Stimulated activated naive CD8-positive, alpha-beta T cell treated with anti-CD3 and anti-CD28 coated beads, Interleukin-15, amount 100 ng/mL, for 72 hours (primary cell): ENCODE measurements around the gene EDIL3.
"Not testable (repeated sequence)": the region's sequence is repeated elsewhere in the genome, so short reads cannot be mapped to it uniquely, and the experiment has no call there.

ENCODE experiments used
- ATAC-seq: fragments of 150-1000 bp; cut with Tn5 transposase; 2 replicates; pipeline ENCODE4 v1.10.0; 2021; ENCODE audit warnings: mild to moderate bottlenecking, moderate library complexity
- DNase-seq, 2 donors: peaks; one replicate each; pipeline ENCODE4 v3.0.0; 2021 to 2022
- H3K27ac Mint-ChIP-seq, 2 donors: one replicate each; pipeline ENCODE4 v1.8.0; 2022; ENCODE audit warnings: mild to moderate bottlenecking in 2 of 2, mixed read lengths in 2 of 2, moderate library complexity in 2 of 2
- H3K27me3 Mint-ChIP-seq: one replicate; pipeline ENCODE4 v1.8.0; 2022; ENCODE audit warnings: mixed read lengths
- H3K4me1 Mint-ChIP-seq: one replicate; pipeline ENCODE4 v1.8.0; 2022; ENCODE audit warnings: mild to moderate bottlenecking, mixed read lengths
- H3K4me3 Mint-ChIP-seq, 2 donors: one replicate each; pipeline ENCODE4 v1.8.0; 2022; ENCODE audit warnings: mild to moderate bottlenecking in 2 of 2, mixed read lengths in 2 of 2, moderate library complexity in 1 of 2
- H3K9me3 Mint-ChIP-seq, 2 donors: one replicate each; pipeline ENCODE4 v1.8.0; 2022; ENCODE audit warnings: mixed read lengths in 2 of 2

The EDIL3 gene

GRCh38 chr5:84354101-84354500, 30.6 kb downstream of the EDIL3 start:
- Mint-ChIP-seq H3K27ac (no peak overlapping the region), H3K4me1 (no peaks in the 10 kb centered on the region), H3K9me3 (no peaks in the 10 kb centered on the region), H3K27me3 (no peaks in the 10 kb centered on the region), H3K4me3 (no peak overlapping the region)
- DNase-seq (no peak), ATAC-seq (no peak)

GRCh38 chr5:84344788-84345187, 39.9 kb downstream of the EDIL3 start:
- H3K4me3 Mint-ChIP-seq, result no peak overlapping the region
- DNase-seq (no peak), ATAC-seq (no peak)
- no peaks in the 10 kb centered on the region for H3K27me3 Mint-ChIP-seq
- no peaks in the 10 kb centered on the region for H3K4me1 Mint-ChIP-seq
- H3K27ac Mint-ChIP-seq, result no peak overlapping the region
- peaks cover 0 to 9% of the 10 kb centered on the region in 2 donors for H3K9me3 Mint-ChIP-seq

GRCh38 chr5:84343171-84343570, 41.5 kb downstream of the EDIL3 start:
- ATAC-seq, result no peak
- H3K27me3 Mint-ChIP-seq, result no peaks in the 10 kb centered on the region

GRCh38 chr5:84332106-84332505, 52.6 kb downstream of the EDIL3 start:
- Mint-ChIP-seq H3K27me3 (no peaks in the 10 kb centered on the region), H3K4me3 (no peak overlapping the region), H3K27ac (no peak overlapping the region), H3K9me3 (peaks cover 4 to 12% of the 10 kb centered on the region in 2 donors), H3K4me1 (no peaks in the 10 kb centered on the region)
- ATAC-seq, result no peak
- DNase-seq, result no peak

More at GRCh38 chr5:84343171-84343570, 41.5 kb downstream of the EDIL3 start:
- Mint-ChIP-seq H3K9me3 (peaks cover 0 to 9% of the 10 kb centered on the region in 2 donors), H3K27ac (no peak overlapping the region), H3K4me1 (no peaks in the 10 kb centered on the region), H3K4me3 (no peak overlapping the region)
- no peak for DNase-seq

GRCh38 chr5:84327591-84327990, 57.1 kb downstream of the EDIL3 start:
- ATAC-seq, result no peak
- H3K4me3 Mint-ChIP-seq, result no peak overlapping the region
- no peak for DNase-seq

GRCh38 chr5:84322646-84323045, 62.0 kb downstream of the EDIL3 start:
- no peaks in the 10 kb centered on the region for H3K4me1 Mint-ChIP-seq
- peaks cover 6 to 10% of the 10 kb centered on the region in 2 donors for H3K9me3 Mint-ChIP-seq
- no peaks in the 10 kb centered on the region for H3K27me3 Mint-ChIP-seq

More at GRCh38 chr5:84327591-84327990, 57.1 kb downstream of the EDIL3 start:
- Mint-ChIP-seq H3K27me3 (no peaks in the 10 kb centered on the region), H3K9me3 (no peaks in the 10 kb centered on the region), H3K27ac (no peak overlapping the region), H3K4me1 (no peaks in the 10 kb centered on the region)

GRCh38 chr5:84317826-84318225, 66.9 kb downstream of the EDIL3 start:
- H3K4me1 Mint-ChIP-seq, H3K27ac Mint-ChIP-seq, H3K4me3 Mint-ChIP-seq, H3K27me3 Mint-ChIP-seq, ATAC-seq, DNase-seq: not testable (repeated sequence)
- H3K9me3 Mint-ChIP-seq, result peaks cover 6 to 17% of the 10 kb centered on the region in 2 donors

More at GRCh38 chr5:84322646-84323045, 62.0 kb downstream of the EDIL3 start:
- DNase-seq (no peak), ATAC-seq (no peak)
- no peak overlapping the region for H3K4me3 Mint-ChIP-seq
- H3K27ac Mint-ChIP-seq, result no peak overlapping the region

GRCh38 chr5:84312280-84312679, 72.4 kb downstream of the EDIL3 start:
- not testable (repeated sequence) for H3K4me1 Mint-ChIP-seq, DNase-seq, ATAC-seq, H3K9me3 Mint-ChIP-seq, H3K27me3 Mint-ChIP-seq, H3K27ac Mint-ChIP-seq, H3K4me3 Mint-ChIP-seq

- not testable (repeated sequence) for H3K27ac Mint-ChIP-seq, H3K9me3 Mint-ChIP-seq, ATAC-seq, H3K4me3 Mint-ChIP-seq, H3K27me3 Mint-ChIP-seq, DNase-seq, H3K4me1 Mint-ChIP-seq
These were observed 74.8 kb downstream of the EDIL3 start for GRCh38 chr5:84309850-84310249.

GRCh38 chr5:84306601-84307000, 78.1 kb downstream of the EDIL3 start:
- H3K4me3 Mint-ChIP-seq, result no peak overlapping the region
- no peak for DNase-seq

GRCh38 chr5:84304599-84304998, 80.1 kb downstream of the EDIL3 start:
- H3K27me3 Mint-ChIP-seq, result no peaks in the 10 kb centered on the region
- no peak overlapping the region for H3K4me3 Mint-ChIP-seq
- DNase-seq, result no peak
- no peak for ATAC-seq
- H3K4me1 Mint-ChIP-seq, result no peaks in the 10 kb centered on the region
- no peaks in the 10 kb centered on the region for H3K9me3 Mint-ChIP-seq
- no peak overlapping the region for H3K27ac Mint-ChIP-seq

More at GRCh38 chr5:84306601-84307000, 78.1 kb downstream of the EDIL3 start:
- Mint-ChIP-seq H3K27me3 (no peaks in the 10 kb centered on the region), H3K4me1 (no peaks in the 10 kb centered on the region), H3K27ac (no peak overlapping the region), H3K9me3 (no peaks in the 10 kb centered on the region)
- no peak for ATAC-seq

GRCh38 chr5:84303315-84303714, 81.4 kb downstream of the EDIL3 start:
- ATAC-seq (no peak), DNase-seq (no peak)
- Mint-ChIP-seq H3K4me3 (no peak overlapping the region), H3K9me3 (peaks cover 0 to 6% of the 10 kb centered on the region in 2 donors), H3K27ac (no peak overlapping the region), H3K4me1 (no peaks in the 10 kb centered on the region), H3K27me3 (no peaks in the 10 kb centered on the region)

- DNase-seq (no peak), ATAC-seq (no peak)
- Mint-ChIP-seq H3K4me1 (no peaks in the 10 kb centered on the region), H3K9me3 (peaks cover 0 to 15% of the 10 kb centered on the region in 2 donors), H3K27me3 (no peaks in the 10 kb centered on the region), H3K4me3 (no peak overlapping the region), H3K27ac (no peak overlapping the region)
These were observed 83.1 kb downstream of the EDIL3 start for GRCh38 chr5:84301535-84301934.

- no peaks in the 10 kb centered on the region for H3K27me3 Mint-ChIP-seq
- H3K4me1 Mint-ChIP-seq, result no peaks in the 10 kb centered on the region
- no peak overlapping the region for H3K4me3 Mint-ChIP-seq
- H3K9me3 Mint-ChIP-seq, result peaks cover 0 to 15% of the 10 kb centered on the region in 2 donors
- H3K27ac Mint-ChIP-seq, result no peak overlapping the region
- DNase-seq (no peak), ATAC-seq (no peak)
These were observed 84.7 kb downstream of the EDIL3 start for GRCh38 chr5:84299959-84300358.

- H3K4me3 Mint-ChIP-seq, result no peak overlapping the region
- H3K27ac Mint-ChIP-seq, result no peak overlapping the region
- H3K9me3 Mint-ChIP-seq, result peaks cover 0 to 15% of the 10 kb centered on the region in 2 donors
- no peaks in the 10 kb centered on the region for H3K27me3 Mint-ChIP-seq
- ATAC-seq (no peak), DNase-seq (no peak)
- H3K4me1 Mint-ChIP-seq, result no peaks in the 10 kb centered on the region
These were observed 86.1 kb downstream of the EDIL3 start for GRCh38 chr5:84298628-84299027.

- not testable (repeated sequence) for DNase-seq, H3K4me3 Mint-ChIP-seq, ATAC-seq, H3K27me3 Mint-ChIP-seq, H3K27ac Mint-ChIP-seq, H3K4me1 Mint-ChIP-seq
- H3K9me3 Mint-ChIP-seq, result peaks cover 0 to 15% of the 10 kb centered on the region in 2 donors
These were observed 87.0 kb downstream of the EDIL3 start for GRCh38 chr5:84297641-84298040.
